KBM-7 (cell line): ENCODE data around the gene CCNDBP1.
A peak's percentile ranks its signal among the peaks of the same experiment; 100 is the strongest.
"Not testable (repeated sequence)": the region's sequence is repeated elsewhere in the genome, so short reads cannot be mapped to it uniquely, and the experiment has no call there.

Experiments
- DNase-seq: peaks from one replicate; pipeline ENCODE4 v3.0.0-alpha.2; 2015
- in situ Hi-C: fragments of 300-500 bp; cut with MboI; formaldehyde crosslinking; loops from 2 replicates; pipeline ENCODE4 v1.14.3; 2020; ENCODE audit warnings: low sequenced_read_pairs, low pct_unique_long_range_greater_than_20kb, mixed read lengths

CCNDBP1 gene

GRCh38 chr15:43211224-43211735, 26.1 kb downstream of the CCNDBP1 start:
- in situ Hi-C loops: no loop called here
- DNase-seq: no peak

DNA sequence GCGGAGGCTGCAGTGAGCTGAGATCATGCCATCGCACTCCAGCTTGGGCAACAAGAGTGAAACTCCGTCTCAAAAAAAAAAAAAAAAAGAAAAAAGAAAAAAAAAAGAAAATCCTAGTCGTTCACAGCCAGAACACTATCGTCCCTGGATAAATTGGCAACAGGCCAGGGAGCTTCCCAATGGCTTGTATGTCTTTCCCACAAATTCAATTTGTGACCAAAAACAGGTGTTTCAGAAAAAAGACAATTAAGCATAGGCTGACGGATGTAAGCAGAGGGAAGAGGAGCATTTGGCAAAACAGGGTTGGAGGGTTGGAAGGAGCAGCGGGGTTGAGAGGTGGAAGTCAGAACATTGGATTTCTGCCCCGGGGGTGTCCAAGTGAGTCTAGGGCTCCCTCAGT, 27.1 kb downstream of the CCNDBP1 start:
- no peak for DNase-seq

DNA sequence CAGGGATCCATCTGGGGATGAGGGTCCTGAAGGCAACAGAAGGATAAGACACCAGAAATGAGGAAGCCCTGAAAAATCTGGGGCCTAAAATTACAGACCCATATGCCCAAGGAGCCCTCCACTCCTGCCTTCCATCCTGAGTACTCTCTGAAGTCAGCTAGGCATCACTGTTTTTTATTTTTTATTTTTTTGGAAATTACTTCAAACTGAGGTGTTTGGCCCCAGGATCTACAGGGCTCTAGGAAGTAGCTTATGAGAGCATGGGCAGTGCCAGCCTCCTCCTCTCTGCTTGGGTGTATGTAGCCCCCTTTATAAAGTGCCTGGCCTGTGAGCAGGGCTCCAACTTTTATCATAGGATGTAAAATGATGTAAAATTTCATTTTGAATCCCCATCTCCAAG, 27.7 kb downstream of the CCNDBP1 start:
- in situ Hi-C loops: no loop called here

More for the DNA sequence above, 27.1 kb downstream of the CCNDBP1 start:
- in situ Hi-C loops: no loop called here

GRCh38 chr15:43213466-43213865, 28.3 kb downstream of the CCNDBP1 start:
- in situ Hi-C loops: no loop called here
- DNase-seq: no peak

More for the DNA sequence above, 27.7 kb downstream of the CCNDBP1 start:
- DNase-seq: no peak

DNA sequence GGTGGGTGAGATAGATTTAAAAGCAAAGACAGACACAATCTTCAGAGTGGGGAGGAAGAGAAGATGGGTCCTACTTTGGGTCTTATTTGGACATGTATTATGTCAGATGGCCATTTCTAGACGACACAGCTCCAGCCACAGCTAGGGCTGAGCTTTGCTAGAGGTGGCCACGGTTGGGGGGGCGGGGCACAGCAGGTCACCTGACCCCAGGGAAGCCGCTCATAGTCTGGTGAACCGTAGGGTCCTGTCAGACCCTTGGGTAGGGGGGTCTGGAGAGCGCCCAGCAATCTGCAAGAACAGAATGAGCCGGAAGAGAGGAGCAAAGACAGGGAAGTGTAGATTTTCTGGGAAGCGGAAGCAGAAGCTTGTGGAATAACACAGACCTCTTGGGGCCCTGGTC, 29.0 kb downstream of the CCNDBP1 start:
- in situ Hi-C loops: no loop called here
- DNase-seq: no peak

- in situ Hi-C loops: no loop called here
- DNase-seq: no peak
Measured at GRCh38 chr15:43214592-43215295, 29.5 kb downstream of the CCNDBP1 start.

GRCh38 chr15:43215961-43216360, 30.8 kb downstream of the CCNDBP1 start:
- in situ Hi-C loops: no loop called here

DNA sequence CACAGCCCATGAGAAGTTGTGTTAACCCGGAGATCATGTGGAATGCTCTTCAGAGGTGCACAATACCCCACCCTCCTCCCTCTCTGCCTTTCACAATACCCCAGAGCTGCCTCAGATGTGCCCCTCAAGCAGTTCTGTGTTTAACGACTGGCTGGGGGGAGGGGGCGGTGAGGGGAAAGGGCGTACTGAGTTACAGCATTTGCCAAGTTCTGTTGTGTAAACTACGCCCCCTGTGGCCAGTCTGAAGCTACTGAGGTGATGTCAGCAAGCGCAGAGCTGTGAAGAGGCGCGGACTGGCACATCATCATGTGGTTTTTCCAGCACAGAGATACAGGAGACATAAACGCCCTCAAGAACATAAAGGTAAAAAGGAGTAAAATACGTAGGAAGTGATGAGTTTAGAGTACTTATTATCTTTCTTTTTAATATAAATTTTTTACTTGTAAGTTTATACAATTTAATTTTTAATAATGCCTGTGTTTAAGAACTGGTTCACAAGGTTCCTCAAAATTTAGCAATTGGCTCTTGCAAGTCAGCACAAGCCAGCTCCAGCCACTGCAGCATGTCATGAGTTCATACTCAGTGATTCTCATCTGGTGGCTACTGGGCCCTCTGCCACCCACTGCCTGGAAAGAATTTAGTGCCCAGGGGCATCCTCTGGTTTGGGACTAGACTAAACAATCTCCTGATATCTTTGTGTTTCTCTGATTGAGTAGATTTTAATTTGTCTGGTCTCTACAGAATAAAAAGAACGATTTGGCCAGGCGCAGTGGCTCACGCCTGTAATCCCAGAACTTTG, 33.9 kb downstream of the CCNDBP1 start:
- in situ Hi-C loops: no loop called here
- no peak for DNase-seq

More at GRCh38 chr15:43215961-43216360, 30.8 kb downstream of the CCNDBP1 start:
- DNase-seq: no peak

- DNase-seq: no peak
Measured at GRCh38 chr15:43219929-43220928, 35.0 kb downstream of the CCNDBP1 start.

GRCh38 chr15:43220991-43221403, 35.8 kb downstream of the CCNDBP1 start, which contains the start of gene EPB42:
Gene EPB42 (minus strand): TSS chr15:43221018. CDS start chr15:43220825, 193 bp downstream.
- DNase-seq: no peak
- in situ Hi-C loops: no loop called here

More at GRCh38 chr15:43219929-43220928, 35.0 kb downstream of the CCNDBP1 start:
- in situ Hi-C loops: no loop called here

DNA sequence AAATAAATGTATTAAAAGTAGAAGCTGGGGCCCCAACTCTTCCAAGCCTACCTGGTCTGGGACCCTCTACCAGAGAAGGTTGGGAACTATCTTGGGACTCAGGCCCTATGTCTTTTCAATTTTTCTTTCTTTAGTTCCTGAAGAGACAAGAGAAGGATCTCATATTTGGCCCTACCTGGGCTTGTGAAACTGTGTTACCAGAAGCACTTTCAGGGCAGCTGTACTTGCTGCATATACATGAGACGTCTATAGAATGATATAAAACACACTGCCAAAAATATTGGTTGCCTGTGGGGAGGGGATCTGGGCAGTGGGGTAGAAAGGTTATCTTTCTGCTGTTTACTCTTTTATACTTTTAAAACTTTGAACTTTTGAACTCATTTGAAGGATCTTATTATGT, 36.2 kb downstream of the CCNDBP1 start:
- in situ Hi-C loops: no loop called here
- no peak for DNase-seq

GRCh38 chr15:43225201-43225949, 40.2 kb downstream of the CCNDBP1 start:
- in situ Hi-C loops: no loop called here
- DNase-seq: peak; percentile 80

- DNase-seq, in situ Hi-C loops: not testable (repeated sequence)
Measured at GRCh38 chr15:43225950-43226255, 40.7 kb downstream of the CCNDBP1 start.

- in situ Hi-C loops: no loop called here
Measured at GRCh38 chr15:43226436-43227305, 41.5 kb downstream of the CCNDBP1 start.

GRCh38 chr15:43229977-43230376, 44.8 kb downstream of the CCNDBP1 start:
- in situ Hi-C loops: no loop called here

More at GRCh38 chr15:43226436-43227305, 41.5 kb downstream of the CCNDBP1 start:
- DNase-seq: no peak

DNA sequence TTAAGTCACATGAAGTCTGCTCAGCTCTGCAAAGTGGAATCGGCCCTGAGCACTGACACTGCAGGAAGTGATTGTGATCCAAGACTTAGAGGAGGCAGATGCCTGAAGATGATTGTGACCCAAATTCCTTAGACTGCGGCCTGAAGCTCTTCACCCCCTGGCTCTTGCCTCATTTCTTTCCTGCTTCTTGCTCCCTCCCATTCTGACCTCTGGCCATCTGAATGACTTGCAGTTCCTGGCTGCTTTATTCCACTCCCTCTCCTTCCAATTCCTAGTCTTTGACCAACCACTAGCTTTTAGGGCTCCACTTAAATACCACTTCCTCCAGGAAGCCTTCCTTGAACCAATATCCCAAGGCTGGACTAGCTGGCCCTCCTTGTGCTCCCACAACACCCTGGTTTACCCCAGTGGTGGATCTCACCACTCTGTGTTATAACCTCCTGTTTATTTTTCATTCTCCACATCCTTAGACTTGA, 45.5 kb downstream of the CCNDBP1 start:
- in situ Hi-C loops: no loop called here
- DNase-seq: no peak

More at GRCh38 chr15:43229977-43230376, 44.8 kb downstream of the CCNDBP1 start:
- no peak for DNase-seq

GRCh38 chr15:43232289-43232874, 47.2 kb downstream of the CCNDBP1 start:
- DNase-seq: no peak
- in situ Hi-C loops: no loop called here
